MM.1S (cell line): Measurements from ENCODE around the gene HMGB2.

Experiments
- DNase-seq: peaks from one replicate; pipeline ENCODE4 v3.0.0-alpha.2; 2015
- H2AFZ ChIP-seq: fragments of 300-600 bp; sonication (generic); 2 replicates; pipeline ENCODE4 v1.6.0; 2016; ENCODE audit warnings: antibody characterized with exemption, low read length
- H3F3A ChIP-seq: fragments of 300-600 bp; sonication (generic); 2 replicates; pipeline ENCODE4 v1.6.1; 2016; ENCODE audit warnings: mild to moderate bottlenecking, antibody characterized with exemption, low read length, moderate library complexity, mixed read lengths; ENCODE audit not compliant: insufficient read depth
- H3K27ac ChIP-seq: fragments of 300-600 bp; sonication (generic); 2 replicates; pipeline ENCODE4 v1.5.1; 2016; ENCODE audit warnings: mild to moderate bottlenecking, low read length
- H3K27me3 ChIP-seq: fragments of 300-600 bp; sonication (generic); replicated peaks from 2 replicates; pipeline ENCODE4 v1.6.0; 2016; ENCODE audit warnings: low read length; ENCODE audit not compliant: insufficient read depth
- H3K36me3 ChIP-seq: fragments of 300-600 bp; sonication (generic); replicated peaks from 2 replicates; pipeline ENCODE4 v1.6.1; 2016; ENCODE audit warnings: mild to moderate bottlenecking, low read length, mixed read lengths; ENCODE audit not compliant: insufficient read depth
- H3K4me1 ChIP-seq: fragments of 300-600 bp; sonication (generic); 2 replicates; pipeline ENCODE4 v1.6.1; 2016; ENCODE audit warnings: low read length, mixed read lengths
- H3K4me2 ChIP-seq: fragments of 300-600 bp; sonication (generic); 2 replicates; pipeline ENCODE4 v1.6.0; 2016; ENCODE audit warnings: low read depth, low read length
- H3K4me3 ChIP-seq: fragments of 300-600 bp; sonication (generic); 2 replicates; pipeline ENCODE4 v1.5.1; 2016; ENCODE audit warnings: low read length, mixed read lengths
- H3K79me2 ChIP-seq: fragments of 300-600 bp; sonication (generic); 2 replicates; pipeline ENCODE4 v1.6.1; 2016; ENCODE audit warnings: mixed run types, low read length, mixed read lengths
- H3K9ac ChIP-seq: fragments of 300-600 bp; sonication (generic); 2 replicates; pipeline ENCODE4 v1.6.1; 2016; ENCODE audit warnings: low read length, mixed read lengths
- H3K9me2 ChIP-seq: fragments of 300-600 bp; sonication (generic); replicated peaks from 2 replicates; pipeline ENCODE4 v1.6.1; 2016; ENCODE audit warnings: mild to moderate bottlenecking, low read length, mixed read lengths; ENCODE audit not compliant: insufficient read depth
- H3K9me3 ChIP-seq: fragments of 300-600 bp; sonication (generic); replicated peaks from 2 replicates; pipeline ENCODE4 v1.6.1; 2016; ENCODE audit warnings: mild to moderate bottlenecking, low read length, mixed read lengths; ENCODE audit not compliant: insufficient read depth
- H4K20me1 ChIP-seq: fragments of 300-600 bp; sonication (generic); 2 replicates; pipeline ENCODE4 v1.6.1; 2016; ENCODE audit warnings: mild to moderate bottlenecking, low read length, moderate library complexity, mixed read lengths; ENCODE audit not compliant: insufficient read depth
- CTCF ChIP-seq: fragments of 300-600 bp; sonication (generic); IDR thresholded peaks from 2 replicates; pipeline ENCODE4 v1.5.1; 2016; ENCODE audit warnings: antibody characterized with exemption, low read length, mixed read lengths
- EZH2 ChIP-seq: fragments of 300-600 bp; sonication (generic); optimal IDR thresholded peaks from 2 replicates; pipeline ENCODE3; 2017; ENCODE audit warnings: low read depth, mild to moderate bottlenecking, antibody characterized with exemption, low read length, mixed read lengths
- EZH2phosphoT487 ChIP-seq: fragments of 300-600 bp; sonication (generic); IDR thresholded peaks from 2 replicates; pipeline ENCODE4 v1.6.1; 2018; ENCODE audit warnings: antibody characterized with exemption, low read length

HMGB2 gene

GRCh38 chr4:173367946-173368345 is 33.8 kb upstream of the HMGB2 start:
- Histone ChIP-seq H2AFZ (no peak overlapping the region), H3K9ac (no peak overlapping the region), H3K4me2 (no peak overlapping the region), H3K79me2 (peaks cover 19% of the 10 kb centered on the region), H3K36me3 (no peaks in the 10 kb centered on the region), H3F3A (peaks cover 7% of the 10 kb centered on the region; the same call in 1 of the 2 replicates), H3K4me3 (no peak overlapping the region), H3K9me2 (no peaks in the 10 kb centered on the region), H4K20me1 (no peaks in the 10 kb centered on the region), H3K9me3 (no peaks in the 10 kb centered on the region), H3K4me1 (no peaks in the 10 kb centered on the region), H3K27ac (no peak overlapping the region), H3K27me3 (no peaks in the 10 kb centered on the region)
- TF ChIP-seq EZH2phosphoT487 = no peak
- no peak for TF ChIP-seq CTCF
- no peak for TF ChIP-seq EZH2
- DNase-seq = no peak

- H3K9ac ChIP-seq = no peak overlapping the region
- no peak overlapping the region for H2AFZ ChIP-seq
- no peak for DNase-seq
- H3K79me2 ChIP-seq = peaks cover 13% of the 10 kb centered on the region
- H3K36me3 ChIP-seq = no peaks in the 10 kb centered on the region
- no peaks in the 10 kb centered on the region for H3K4me1 ChIP-seq
- TF ChIP-seq CTCF = no peak
- no peaks in the 10 kb centered on the region for H3K9me3 ChIP-seq
- H3K4me3 ChIP-seq = no peak overlapping the region
- peaks cover 7% of the 10 kb centered on the region; the same call in 1 of the 2 replicates for H3F3A ChIP-seq
- H3K9me2 ChIP-seq = no peaks in the 10 kb centered on the region
- H3K27ac ChIP-seq = no peak overlapping the region
- H4K20me1 ChIP-seq = no peaks in the 10 kb centered on the region
- H3K4me2 ChIP-seq = no peak overlapping the region
- no peaks in the 10 kb centered on the region for H3K27me3 ChIP-seq
These were observed 33.1 kb upstream of the HMGB2 start for GRCh38 chr4:173367285-173367684.

- H2AFZ ChIP-seq = no peak overlapping the region
- peaks cover 7% of the 10 kb centered on the region; the same call in 1 of the 2 replicates for H3F3A ChIP-seq
- no peaks in the 10 kb centered on the region for H3K36me3 ChIP-seq
- TF ChIP-seq CTCF (no peak), EZH2 (no peak), EZH2phosphoT487 (no peak)
- H3K27me3 ChIP-seq = no peaks in the 10 kb centered on the region
- no peak overlapping the region for H3K4me2 ChIP-seq
- DNase-seq = no peak
- no peak overlapping the region for H3K4me3 ChIP-seq
- no peaks in the 10 kb centered on the region for H4K20me1 ChIP-seq
- no peak overlapping the region for H3K9ac ChIP-seq
- no peaks in the 10 kb centered on the region for H3K79me2 ChIP-seq
- no peak overlapping the region for H3K27ac ChIP-seq
- no peaks in the 10 kb centered on the region for H3K4me1 ChIP-seq
- H3K9me3 ChIP-seq = no peaks in the 10 kb centered on the region
- H3K9me2 ChIP-seq = no peaks in the 10 kb centered on the region
These were observed 31.3 kb upstream of the HMGB2 start for GRCh38 chr4:173365359-173365996.
